HG02571 (cell line): ENCODE data around the gene RARA.
"Not testable (repeated sequence)": the region's sequence is repeated elsewhere in the genome, so short reads cannot be mapped to it uniquely, and the experiment has no call there.

Source experiments
- ATAC-seq: cut with Tn5 transposase; IDR thresholded peaks from one replicate; pipeline ENCODE4 v1.9.1; 2021; ENCODE audit warnings: mild to moderate bottlenecking, moderate library complexity; ENCODE audit not compliant: unreplicated experiment

Gene RARA

GRCh38 chr17:40355804-40356758, 47.1 kb downstream of the RARA start:
- no peak for ATAC-seq

DNA sequence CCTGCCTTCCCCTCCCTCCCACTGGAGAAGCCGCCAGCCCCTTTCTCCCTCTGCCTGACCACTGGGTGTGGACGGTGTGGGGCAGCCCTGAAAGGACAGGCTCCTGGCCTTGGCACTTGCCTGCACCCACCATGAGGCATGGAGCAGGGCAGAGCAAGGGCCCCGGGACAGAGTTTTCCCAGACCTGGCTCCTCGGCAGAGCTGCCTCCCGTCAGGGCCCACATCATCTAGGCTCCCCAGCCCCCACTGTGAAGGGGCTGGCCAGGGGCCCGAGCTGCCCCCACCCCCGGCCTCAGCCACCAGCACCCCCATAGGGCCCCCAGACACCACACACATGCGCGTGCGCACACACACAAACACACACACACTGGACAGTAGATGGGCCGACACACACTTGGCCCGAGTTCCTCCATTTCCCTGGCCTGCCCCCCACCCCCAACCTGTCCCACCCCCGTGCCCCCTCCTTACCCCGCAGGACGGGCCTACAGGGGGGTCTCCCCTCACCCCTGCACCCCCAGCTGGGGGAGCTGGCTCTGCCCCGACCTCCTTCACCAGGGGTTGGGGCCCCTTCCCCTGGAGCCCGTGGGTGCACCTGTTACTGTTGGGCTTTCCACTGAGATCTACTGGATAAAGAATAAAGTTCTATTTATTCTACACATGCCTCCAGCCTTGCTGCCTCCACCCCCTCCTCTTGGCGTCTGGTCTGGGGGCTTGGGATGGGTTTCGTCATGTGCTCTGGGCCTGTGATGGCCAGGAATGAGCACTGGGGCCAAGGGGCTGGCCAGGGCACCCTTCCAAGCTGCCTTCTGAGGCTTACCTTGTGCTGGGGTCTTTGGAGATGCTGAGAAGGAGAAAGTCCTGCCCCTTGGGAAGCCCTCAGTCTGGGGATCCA, 48.3 kb downstream of the RARA start:
- ATAC-seq, result no peak

GRCh38 chr17:40358323-40359038, 49.5 kb downstream of the RARA start:
- no peak for ATAC-seq

- no peak for ATAC-seq
Measured at GRCh38 chr17:40360091-40360490, 51.1 kb downstream of the RARA start.

- no peak for ATAC-seq
Measured at GRCh38 chr17:40361063-40361924, 52.3 kb downstream of the RARA start.

- ATAC-seq, result no peak
Measured at GRCh38 chr17:40361925-40362695, 53.1 kb downstream of the RARA start.

DNA sequence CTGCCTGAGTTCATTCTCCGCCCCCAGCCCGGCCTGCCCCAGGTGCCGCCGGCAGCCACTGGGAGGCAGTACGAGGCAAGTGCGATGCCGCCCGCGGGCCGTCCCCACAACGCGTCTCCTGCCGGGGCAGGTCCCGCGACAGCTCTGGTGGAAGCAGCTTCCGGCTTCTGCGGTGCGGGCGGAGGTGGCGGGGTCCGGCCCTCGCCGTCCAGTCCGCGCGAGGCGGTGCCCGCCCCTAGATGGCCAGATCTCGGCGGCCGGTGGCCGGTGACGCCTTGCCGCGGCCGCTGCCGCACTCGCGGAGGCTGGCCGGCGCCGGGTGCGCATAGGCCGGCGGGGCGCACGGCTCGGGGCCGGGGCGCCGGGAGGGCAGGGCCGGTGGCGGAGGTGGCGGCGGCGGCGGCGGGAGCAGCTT, 53.7 kb downstream of the RARA start:
- no peak for ATAC-seq

DNA sequence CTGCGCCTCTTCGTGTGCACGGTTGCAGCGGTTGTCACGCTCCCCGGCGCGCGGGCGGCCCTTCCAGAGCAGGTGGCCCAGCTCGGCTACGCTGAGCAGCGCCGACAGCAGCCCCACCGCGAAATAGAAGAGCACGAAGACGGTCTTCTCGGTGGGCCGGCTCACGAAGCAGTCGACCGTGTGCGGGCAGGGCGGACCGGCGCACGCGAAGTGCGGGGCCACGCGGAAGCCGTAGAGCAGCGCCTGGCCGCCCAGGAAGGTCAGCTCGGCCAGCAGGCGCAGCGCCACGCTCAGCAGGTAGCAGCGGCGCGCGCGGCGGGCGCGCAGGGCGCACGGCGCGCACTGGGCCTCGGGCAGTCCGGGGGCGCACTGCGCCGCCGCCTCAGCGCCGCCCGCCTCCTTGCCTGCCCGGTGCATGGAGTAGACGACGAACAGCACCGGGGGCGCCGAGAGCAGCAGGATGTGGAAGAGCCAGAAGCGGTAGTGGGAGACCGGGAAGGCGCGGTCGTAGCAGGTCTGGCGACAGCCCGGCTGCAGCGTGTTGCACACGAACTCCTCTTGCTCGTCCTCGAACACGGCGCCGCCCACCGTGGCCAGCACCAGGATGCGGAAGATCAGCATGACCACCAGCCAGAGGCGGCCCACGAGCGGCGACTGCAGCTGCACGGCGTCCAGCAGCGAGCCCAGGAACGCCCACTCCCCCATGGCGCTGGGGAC, 54.3 kb downstream of the RARA start:
- no peak for ATAC-seq

DNA sequence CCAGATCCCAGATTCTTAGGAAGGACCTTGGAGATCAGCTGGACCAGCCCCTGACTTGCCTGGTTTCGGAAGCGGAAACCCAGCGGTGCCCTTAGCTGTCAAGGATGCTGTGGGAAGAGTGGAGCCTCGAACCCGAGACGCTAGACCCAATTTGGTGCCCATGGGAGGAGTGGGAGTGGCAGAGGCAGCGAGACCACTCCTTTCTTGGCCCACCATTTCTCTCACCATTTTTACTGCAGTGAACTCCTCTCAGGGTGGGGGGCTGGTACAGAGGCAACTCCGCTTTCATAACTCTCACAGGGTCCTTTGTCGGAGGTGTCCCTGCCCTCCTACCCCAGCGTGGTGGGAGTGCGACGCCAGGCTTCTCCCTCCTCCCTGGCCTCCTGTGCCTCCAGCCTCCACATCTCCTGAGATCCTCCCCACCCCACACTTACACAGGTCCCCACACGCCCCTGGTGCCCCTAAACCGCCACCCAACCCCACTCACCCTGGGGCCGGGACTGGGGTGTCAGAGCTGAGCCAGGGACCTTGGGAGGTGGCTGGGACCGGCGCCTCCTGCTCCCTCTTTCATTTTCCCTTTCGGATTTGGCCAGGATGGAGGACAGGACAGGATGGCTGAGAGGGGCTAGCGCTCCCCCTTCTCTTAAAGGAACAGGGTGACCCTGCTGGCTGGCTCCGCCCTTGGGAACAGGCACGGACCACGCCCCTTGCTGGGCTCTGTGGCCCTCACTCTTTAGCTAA, 55.3 kb downstream of the RARA start, which contains the start of gene GJD3:
Gene GJD3 (minus strand): TSS at position 617 of the 741 bp plus-strand sequence. CDS start 922 bp downstream, outside the sequence.
- ATAC-seq, result no peak

DNA sequence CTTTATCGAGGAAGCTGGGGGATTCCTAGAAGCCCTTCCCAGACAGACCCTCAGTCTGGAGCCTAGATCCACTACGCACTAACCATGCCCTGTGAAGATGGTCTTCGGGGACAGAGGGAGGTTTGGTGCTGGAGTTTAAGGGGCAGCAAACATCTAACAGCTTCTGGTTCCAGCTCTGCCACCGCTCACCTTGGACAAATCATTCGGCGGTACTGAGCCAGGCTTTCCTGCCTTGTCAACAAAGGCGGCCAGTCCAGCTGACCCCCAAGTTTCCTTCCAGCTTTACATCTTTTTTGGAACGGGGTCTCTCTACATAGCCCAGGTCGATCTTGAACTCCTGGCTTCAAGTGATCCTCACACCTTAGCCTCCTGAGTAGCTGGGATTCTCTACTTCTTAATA, 55.9 kb downstream of the RARA start:
- ATAC-seq, result no peak

GRCh38 chr17:40366076-40366860, 57.3 kb downstream of the RARA start:
- no peak for ATAC-seq

- ATAC-seq, result no peak
Measured at GRCh38 chr17:40366861-40367518, 58.0 kb downstream of the RARA start.

GRCh38 chr17:40367728-40368127, 58.7 kb downstream of the RARA start:
- ATAC-seq, result not testable (repeated sequence)

DNA sequence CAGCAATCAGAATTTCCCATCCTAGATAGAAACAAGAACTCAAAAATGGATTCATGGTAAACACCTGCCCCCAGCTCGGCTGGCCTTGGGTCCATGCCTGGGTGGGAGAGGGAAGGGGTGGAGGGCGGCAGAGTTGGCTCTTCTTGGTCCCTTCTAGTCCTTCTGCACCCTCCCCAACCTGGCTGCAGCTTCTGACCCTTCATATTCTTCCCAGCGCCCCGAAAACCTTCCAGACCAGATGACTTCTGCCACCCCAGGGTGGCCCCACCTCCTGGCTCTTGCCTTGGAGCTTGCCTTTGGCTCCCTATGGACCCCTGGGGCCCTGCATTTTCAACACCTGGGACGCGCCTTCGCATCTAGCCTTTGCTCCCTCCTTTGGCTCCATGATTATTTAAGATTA, 60.9 kb downstream of the RARA start:
- ATAC-seq, result no peak

GRCh38 chr17:40371261-40371929, 62.4 kb downstream of the RARA start:
- ATAC-seq, result no peak

DNA sequence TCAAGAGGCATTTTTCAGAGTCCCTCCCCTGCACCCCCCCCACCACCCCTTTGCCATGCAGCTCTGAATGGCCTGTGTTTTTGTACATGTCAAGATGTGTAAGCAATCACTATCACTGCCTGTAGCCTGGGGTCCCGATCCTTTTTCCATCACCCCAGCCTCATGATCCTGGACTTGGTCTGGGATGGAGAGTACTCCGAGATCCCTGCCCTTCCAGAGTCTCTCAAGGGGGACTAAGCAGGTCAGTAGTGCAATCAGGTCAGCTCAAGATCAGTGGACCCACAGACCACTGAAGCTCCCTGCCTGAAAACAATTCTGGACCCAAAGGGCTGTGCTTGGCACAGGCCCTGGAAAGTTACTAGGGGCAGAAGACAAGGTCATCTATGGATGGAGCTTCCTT, 63.1 kb downstream of the RARA start:
- no peak for ATAC-seq
